ACC112 (cell line): ENCODE results near the gene PON1.

Experiments used
- H2AFZ ChIP-seq: fragments of 200-600 bp; sonication (generic); one replicate; pipeline ENCODE4 v1.6.0; 2017; ENCODE audit warnings: antibody characterized with exemption, low read length; ENCODE audit not compliant: unreplicated experiment
- H3K27ac ChIP-seq: fragments of 200-600 bp; sonication (generic); 2 replicates; pipeline ENCODE4 v1.5.1; 2014; ENCODE audit warnings: low read depth, mild to moderate bottlenecking, antibody characterized with exemption, low read length, moderate library complexity
- H3K27me3 ChIP-seq: fragments of 200-600 bp; sonication (generic); 2 replicates; pipeline ENCODE4 v1.6.1; 2014; ENCODE audit warnings: mild to moderate bottlenecking, antibody characterized with exemption, low read length, moderate library complexity, mixed read lengths; ENCODE audit not compliant: insufficient read depth
- H3K36me3 ChIP-seq: fragments of 200-600 bp; sonication (generic); 2 replicates; pipeline ENCODE4 v1.6.1; 2016; ENCODE audit warnings: mild to moderate bottlenecking, antibody characterized with exemption, low read length, moderate library complexity, mixed read lengths; ENCODE audit not compliant: insufficient read depth
- H3K4me1 ChIP-seq: fragments of 200-600 bp; sonication (generic); one replicate; pipeline ENCODE4 v1.6.1; 2016; ENCODE audit warnings: low read length, mixed read lengths; ENCODE audit not compliant: insufficient read depth, unreplicated experiment, control insufficient read depth
- H3K4me3 ChIP-seq: fragments of 200-600 bp; sonication (generic); 2 replicates; pipeline ENCODE4 v1.5.1; 2014; ENCODE audit warnings: mild to moderate bottlenecking, low read depth, low read length
- H3K79me2 ChIP-seq: fragments of 200-600 bp; sonication (generic); one replicate; pipeline ENCODE4 v1.6.0; 2016; ENCODE audit warnings: low read length; ENCODE audit not compliant: control insufficient read depth, unreplicated experiment, insufficient read depth

PON1 gene

DNA sequence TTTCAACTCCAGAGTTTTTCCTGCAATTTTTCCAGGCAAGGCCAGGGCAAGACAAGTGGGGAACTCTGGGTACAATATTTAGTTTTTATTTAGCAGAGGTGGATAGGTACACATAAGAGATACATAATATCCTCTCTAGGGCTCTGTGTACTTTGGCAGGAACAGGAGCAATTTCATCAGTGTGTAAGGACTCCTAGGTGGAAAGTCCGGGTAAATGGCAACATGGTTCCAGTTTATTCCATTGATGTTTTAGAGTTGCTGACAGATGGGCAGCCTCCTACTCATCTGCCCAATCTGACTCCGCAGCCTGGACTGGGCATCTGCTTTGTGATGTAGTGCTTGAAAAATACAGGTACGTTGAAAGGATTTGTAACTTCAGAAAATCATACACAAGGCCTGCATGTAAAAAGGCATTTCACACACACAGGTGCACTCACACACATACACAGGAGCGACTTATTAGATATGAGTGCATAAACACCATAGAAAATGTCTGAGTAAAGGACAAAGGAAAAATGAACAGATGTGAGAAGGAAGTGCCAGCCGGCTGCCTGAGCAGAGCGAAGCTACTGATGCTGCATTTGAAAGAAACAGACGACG is 5.7 kb downstream of the PON1 start:
- Histone ChIP-seq H3K36me3 (no peaks in the 10 kb centered on the region), H3K27me3 (no peaks in the 10 kb centered on the region), H3K4me1 (no peaks in the 10 kb centered on the region), H2AFZ (no peak overlapping the region), H3K27ac (no peak overlapping the region), H3K4me3 (no peak overlapping the region), H3K79me2 (no peaks in the 10 kb centered on the region)

DNA sequence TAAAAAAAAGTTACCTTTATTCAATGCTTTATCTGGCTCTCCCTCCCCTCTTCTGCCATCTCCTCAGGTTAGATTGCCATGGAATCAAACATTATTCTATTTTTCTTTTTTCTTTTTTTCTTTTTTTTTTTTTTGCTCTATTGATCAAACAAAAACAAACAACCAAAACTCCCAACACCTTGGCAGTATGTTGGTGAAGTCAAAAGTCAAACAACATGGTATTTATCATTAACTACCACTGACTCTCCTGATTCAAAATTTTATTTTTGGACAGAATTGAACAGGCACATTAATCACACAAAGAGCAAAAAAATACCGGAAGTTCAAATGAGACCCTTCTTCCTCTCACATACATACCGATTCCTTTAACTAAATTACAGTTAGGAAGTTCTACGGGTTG is 6.4 kb downstream of the PON1 start:
- H3K27ac ChIP-seq, result no peak overlapping the region
- H3K79me2 ChIP-seq, result no peaks in the 10 kb centered on the region
- no peak overlapping the region for H3K4me3 ChIP-seq
- no peaks in the 10 kb centered on the region for H3K36me3 ChIP-seq
- no peaks in the 10 kb centered on the region for H3K4me1 ChIP-seq
- H2AFZ ChIP-seq, result no peak overlapping the region
- H3K27me3 ChIP-seq, result no peaks in the 10 kb centered on the region

DNA sequence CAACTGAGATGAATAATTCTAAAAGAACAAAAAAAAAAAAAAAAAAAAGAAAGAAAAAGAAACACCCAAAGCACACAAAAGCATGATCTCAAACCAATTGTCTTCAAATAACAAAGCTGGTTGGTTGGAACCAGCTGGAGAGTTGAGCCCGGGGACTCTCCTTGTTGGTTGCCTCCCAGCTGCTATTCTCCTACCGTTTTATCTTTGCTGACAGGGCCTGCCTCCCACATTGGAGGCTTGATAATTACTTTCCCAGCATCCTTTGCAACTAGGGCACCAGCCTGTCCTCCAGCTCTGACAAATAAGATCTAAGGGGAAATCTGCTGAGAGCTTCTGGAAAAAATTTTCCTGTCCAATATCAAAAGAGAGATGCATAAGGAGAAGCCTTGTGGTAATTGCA is 6.8 kb downstream of the PON1 start:
- Histone ChIP-seq H3K4me3 (no peak overlapping the region), H3K36me3 (no peaks in the 10 kb centered on the region), H3K27ac (no peak overlapping the region), H2AFZ (no peak overlapping the region), H3K79me2 (no peaks in the 10 kb centered on the region), H3K27me3 (no peaks in the 10 kb centered on the region), H3K4me1 (no peaks in the 10 kb centered on the region)

DNA sequence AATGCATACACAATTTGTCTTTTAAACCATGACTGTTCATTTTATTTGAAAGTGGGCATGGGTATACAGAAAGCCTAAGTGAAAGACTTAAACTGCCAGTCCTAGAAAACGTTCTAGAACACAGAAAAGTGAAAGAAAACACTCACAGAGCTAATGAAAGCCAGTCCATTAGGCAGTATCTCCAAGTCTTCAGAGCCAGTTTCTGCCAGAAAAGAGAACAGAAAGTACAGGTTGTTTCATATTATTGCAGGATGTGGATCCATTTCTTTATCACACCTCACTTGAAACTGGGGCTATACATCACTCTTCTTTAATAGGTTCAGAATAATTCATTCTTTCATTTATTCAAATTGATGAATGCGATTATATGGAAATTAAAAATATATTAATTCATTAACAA is 7.7 kb downstream of the PON1 start:
- Histone ChIP-seq H3K27ac (no peak overlapping the region), H3K36me3 (no peaks in the 10 kb centered on the region), H3K4me1 (no peaks in the 10 kb centered on the region), H3K79me2 (no peaks in the 10 kb centered on the region), H3K4me3 (no peak overlapping the region), H2AFZ (no peak overlapping the region), H3K27me3 (no peaks in the 10 kb centered on the region)

DNA sequence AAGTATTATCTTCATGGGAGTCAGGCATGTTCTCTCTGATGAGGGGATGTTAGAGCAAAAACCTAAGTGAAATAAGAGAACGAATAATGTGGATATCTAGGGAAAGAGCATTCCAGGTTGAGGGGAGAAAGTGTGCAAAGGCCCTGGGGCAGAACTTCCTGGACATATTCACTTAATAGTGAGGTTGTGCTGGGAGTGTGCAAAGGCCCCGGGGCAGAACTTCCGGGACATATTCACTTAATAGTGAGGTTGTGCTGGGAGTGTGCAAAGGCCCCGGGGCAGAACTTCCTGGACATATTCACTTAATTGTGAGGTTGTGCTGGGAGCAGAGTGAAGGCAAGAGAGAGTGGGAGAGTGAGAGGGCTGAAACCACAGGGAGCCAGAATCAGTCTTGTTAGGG is 11.8 kb downstream of the PON1 start:
- no peaks in the 10 kb centered on the region for H3K79me2 ChIP-seq
- no peak overlapping the region for H2AFZ ChIP-seq
- H3K4me3 ChIP-seq, result no peak overlapping the region
- H3K36me3 ChIP-seq, result no peaks in the 10 kb centered on the region
- H3K4me1 ChIP-seq, result no peaks in the 10 kb centered on the region
- no peak overlapping the region for H3K27ac ChIP-seq
- no peaks in the 10 kb centered on the region for H3K27me3 ChIP-seq

DNA sequence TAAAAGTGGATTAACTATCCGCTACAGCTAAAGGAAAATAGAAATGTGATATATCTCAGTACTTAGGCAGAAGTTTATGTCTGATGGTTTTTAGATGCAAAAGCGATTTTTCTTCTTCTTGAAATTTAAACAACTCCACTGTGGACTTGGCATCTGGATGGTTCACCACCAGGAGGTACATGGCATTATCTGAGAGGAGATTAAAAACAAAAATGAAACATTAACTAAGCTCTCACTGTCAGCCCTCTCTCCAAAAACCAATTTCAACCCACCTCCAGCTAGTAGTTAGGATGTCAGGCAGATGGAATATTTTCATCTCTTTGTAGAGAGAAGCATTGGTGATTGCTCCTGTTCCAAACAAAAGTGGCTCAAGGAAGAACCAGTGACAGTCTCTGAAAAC is 12.9 kb downstream of the PON1 start:
- Histone ChIP-seq H3K27me3 (no peaks in the 10 kb centered on the region), H3K36me3 (no peaks in the 10 kb centered on the region), H2AFZ (no peak overlapping the region), H3K4me3 (no peak overlapping the region), H3K79me2 (no peaks in the 10 kb centered on the region), H3K4me1 (no peaks in the 10 kb centered on the region), H3K27ac (no peak overlapping the region)

DNA sequence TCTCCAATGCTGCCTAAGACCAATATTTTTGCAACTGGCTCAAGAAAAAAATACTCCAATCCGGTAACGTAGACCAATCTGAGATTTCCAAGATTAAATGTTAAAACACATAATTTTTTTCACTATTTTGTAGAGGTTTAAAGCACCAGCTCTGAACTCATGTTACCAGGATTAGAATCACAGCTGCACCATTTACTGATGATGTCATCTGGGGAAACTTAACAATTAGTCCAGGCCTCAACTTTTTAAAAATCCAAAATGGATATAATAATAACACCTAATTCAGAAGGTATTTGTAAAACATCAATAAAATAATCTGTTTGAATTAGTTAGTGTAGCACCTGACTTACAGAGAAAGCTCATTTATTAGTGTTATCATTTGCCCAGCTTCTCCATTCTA is 14.4 kb downstream of the PON1 start:
- Histone ChIP-seq H3K36me3 (no peaks in the 10 kb centered on the region), H2AFZ (no peak overlapping the region), H3K4me1 (no peaks in the 10 kb centered on the region), H3K79me2 (no peaks in the 10 kb centered on the region), H3K4me3 (no peak overlapping the region), H3K27ac (no peak overlapping the region), H3K27me3 (no peaks in the 10 kb centered on the region)

DNA sequence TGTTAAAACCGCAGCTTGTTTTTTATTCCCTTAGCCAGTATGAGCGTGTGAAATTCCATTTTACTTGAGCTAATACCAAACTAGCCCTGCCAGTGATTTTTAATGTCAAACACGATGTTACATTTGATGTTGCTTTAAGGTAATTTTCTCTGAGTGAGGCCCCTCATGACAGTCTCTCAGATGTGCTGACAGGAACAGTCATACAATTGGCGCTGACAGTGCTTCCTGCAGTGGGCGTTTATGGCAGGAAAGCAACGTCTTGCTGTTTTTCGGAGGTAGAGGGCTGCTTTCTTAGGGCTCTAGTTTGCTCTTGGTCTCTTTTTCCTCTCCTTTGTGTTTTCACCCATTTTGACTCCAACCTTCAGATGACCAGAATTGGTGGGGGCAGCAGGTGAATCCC is 19.3 kb downstream of the PON1 start:
- Histone ChIP-seq H3K4me1 (no peaks in the 10 kb centered on the region), H3K4me3 (no peak overlapping the region), H2AFZ (no peak overlapping the region), H3K79me2 (no peaks in the 10 kb centered on the region), H3K36me3 (no peaks in the 10 kb centered on the region), H3K27me3 (peaks cover 17% of the 10 kb centered on the region), H3K27ac (no peak overlapping the region)

DNA sequence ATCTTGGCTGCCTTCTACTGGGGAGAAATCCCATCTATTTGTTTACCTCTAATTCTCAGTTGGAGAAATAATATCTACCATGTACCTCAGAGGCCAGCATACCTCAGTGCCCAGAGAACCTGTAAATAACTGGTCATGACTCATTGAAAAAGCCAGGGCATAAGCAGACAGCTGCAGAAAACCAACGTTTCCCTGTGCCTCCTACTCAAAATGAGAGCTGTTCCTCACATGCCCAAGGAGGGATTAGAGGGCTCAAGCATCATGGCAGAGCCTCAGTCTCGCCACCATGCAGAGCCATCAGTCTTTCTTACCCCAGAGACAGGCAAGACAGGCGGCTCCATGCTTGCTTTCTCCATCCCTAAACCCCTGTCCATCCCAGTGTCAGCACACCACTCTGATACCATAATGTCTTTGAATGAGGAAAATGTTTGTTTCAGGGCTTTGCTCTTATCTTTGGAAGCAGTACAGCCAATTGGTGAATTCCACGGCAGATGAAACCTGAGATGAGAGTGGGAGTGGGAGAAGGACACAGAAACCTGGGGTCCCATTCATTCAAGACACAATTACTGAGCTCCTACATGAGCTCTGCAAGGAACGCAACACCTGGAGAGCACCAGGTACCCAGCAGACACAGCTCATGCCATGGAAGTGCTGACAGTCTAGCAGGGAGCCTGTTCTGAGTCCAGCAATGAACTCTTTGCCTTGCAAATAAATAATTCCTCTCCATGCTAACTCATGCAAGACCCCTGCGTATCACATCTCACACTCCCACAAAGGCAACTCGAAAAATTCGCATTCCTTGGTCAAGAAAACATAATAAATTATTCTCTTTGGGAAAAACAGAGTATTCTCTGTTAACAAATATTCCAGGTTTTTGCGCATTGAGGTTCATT is 21.1 kb downstream of the PON1 start:
- H3K27me3 ChIP-seq, result peaks cover 19% of the 10 kb centered on the region
- no peaks in the 10 kb centered on the region for H3K36me3 ChIP-seq
- no peak overlapping the region for H2AFZ ChIP-seq
- H3K27ac ChIP-seq, result no peak overlapping the region
- H3K4me3 ChIP-seq, result no peak overlapping the region
- no peaks in the 10 kb centered on the region for H3K79me2 ChIP-seq
- H3K4me1 ChIP-seq, result no peaks in the 10 kb centered on the region

DNA sequence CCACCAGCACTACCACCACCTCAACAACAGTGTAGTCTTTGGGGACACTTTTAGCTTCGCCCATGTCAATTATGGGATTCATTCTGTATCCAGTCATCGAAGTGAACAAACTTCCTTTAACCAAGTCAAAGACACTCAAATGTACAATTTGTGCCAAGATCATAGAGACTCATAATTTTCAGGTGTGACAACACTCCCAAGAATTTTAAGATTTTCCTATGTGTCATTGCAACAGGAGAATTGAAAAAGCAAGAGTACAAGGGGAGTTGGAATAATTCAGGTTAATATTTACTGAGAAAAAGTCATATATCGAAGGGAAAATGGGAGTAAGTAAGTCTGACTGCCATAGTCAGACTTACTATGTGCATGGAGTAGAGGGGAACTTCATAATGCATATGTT is 26.2 kb downstream of the PON1 start:
- Histone ChIP-seq H2AFZ (no peak overlapping the region), H3K79me2 (no peaks in the 10 kb centered on the region), H3K4me3 (no peak overlapping the region), H3K27ac (no peak overlapping the region), H3K4me1 (no peaks in the 10 kb centered on the region), H3K27me3 (peaks cover 17% of the 10 kb centered on the region), H3K36me3 (no peaks in the 10 kb centered on the region)

DNA sequence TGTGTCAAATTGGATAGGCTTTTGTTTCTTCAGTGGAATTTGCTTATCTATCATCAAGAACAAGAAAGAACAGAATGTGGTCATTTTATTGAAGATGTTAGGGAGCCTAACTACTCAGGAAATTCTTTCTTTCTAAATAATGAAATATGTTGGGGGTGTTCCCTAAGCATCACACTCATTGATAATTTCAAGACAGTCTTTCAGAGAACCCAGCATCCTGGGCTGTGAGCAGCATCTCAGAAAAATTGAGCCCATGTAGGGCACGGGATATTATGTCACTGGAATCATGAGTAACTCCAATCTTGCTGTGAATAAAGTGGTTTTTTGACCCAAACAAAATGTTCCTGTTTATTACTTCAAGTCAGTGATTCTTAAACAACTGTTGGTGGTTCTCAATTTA is 27.3 kb downstream of the PON1 start:
- Histone ChIP-seq H3K27ac (no peak overlapping the region), H3K27me3 (peaks cover 10% of the 10 kb centered on the region), H3K79me2 (no peaks in the 10 kb centered on the region), H3K4me3 (no peak overlapping the region), H3K36me3 (no peaks in the 10 kb centered on the region), H3K4me1 (no peaks in the 10 kb centered on the region), H2AFZ (no peak overlapping the region)
